Right hindlimb (tissue), 1 donor: ENCODE results near the gene OR51E2.
"Not testable (repeated sequence)": the region's sequence is repeated elsewhere in the genome, so short reads cannot be mapped to it uniquely, and the experiment has no call there.

Source experiments
- DNase-seq: peaks from one replicate; pipeline ENCODE4 v3.0.0-alpha.2; 2018

OR51E2 gene, protein sequence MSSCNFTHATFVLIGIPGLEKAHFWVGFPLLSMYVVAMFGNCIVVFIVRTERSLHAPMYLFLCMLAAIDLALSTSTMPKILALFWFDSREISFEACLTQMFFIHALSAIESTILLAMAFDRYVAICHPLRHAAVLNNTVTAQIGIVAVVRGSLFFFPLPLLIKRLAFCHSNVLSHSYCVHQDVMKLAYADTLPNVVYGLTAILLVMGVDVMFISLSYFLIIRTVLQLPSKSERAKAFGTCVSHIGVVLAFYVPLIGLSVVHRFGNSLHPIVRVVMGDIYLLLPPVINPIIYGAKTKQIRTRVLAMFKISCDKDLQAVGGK

GRCh38 chr11:4697585-4697984 is at the start of gene OR51E2:
Gene OR51E2 (minus strand): TSS chr11:4697853. CDS start chr11:4682711, 15,142 bp downstream.
- no peak for DNase-seq

GRCh38 chr11:4740735-4741134 is 43.1 kb upstream of the OR51E2 start:
- DNase-seq, result no peak

DNA sequence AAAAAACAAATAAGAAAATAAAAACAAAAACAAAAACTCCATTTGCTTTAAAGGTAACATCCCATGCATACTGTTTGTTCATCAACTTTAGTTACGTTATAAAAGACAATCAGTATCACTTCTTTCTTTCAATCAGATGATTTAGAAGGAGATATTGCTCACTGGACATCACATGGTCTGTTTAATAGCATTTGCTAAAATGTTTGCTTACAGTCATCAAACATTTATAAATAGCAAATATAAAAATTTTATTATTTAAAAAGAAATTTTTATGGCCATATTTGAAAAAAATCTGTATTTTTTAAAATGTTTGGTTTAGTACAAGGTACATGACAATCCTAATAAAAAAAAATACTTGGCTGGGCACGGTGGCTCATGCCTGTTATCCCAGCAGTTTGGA is 29.5 kb upstream of the OR51E2 start:
- DNase-seq, result no peak

- DNase-seq, result not testable (repeated sequence)
These were observed 25.2 kb upstream of the OR51E2 start for GRCh38 chr11:4722616-4723534.

DNA sequence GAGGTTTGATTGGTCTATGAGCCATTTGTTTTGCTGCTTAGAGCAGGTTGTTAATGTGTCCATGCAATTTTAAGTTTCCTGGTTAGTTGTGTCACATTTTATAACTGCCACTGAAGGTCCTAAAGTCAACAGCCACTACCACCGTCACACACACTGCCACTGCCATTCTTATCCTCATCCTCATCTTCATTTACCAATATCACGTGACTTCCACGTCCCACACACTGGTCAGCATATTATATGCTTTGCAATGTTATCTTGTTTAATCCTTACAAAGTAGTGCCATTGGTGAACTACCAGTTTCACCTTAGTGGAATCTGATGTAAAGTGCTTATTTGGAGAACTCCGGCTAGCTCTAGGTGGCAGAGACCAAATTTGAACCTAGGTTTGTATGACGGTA is 16.6 kb upstream of the OR51E2 start:
- no peak for DNase-seq

GRCh38 chr11:4713241-4713640 is 15.6 kb upstream of the OR51E2 start:
- no peak for DNase-seq

DNA sequence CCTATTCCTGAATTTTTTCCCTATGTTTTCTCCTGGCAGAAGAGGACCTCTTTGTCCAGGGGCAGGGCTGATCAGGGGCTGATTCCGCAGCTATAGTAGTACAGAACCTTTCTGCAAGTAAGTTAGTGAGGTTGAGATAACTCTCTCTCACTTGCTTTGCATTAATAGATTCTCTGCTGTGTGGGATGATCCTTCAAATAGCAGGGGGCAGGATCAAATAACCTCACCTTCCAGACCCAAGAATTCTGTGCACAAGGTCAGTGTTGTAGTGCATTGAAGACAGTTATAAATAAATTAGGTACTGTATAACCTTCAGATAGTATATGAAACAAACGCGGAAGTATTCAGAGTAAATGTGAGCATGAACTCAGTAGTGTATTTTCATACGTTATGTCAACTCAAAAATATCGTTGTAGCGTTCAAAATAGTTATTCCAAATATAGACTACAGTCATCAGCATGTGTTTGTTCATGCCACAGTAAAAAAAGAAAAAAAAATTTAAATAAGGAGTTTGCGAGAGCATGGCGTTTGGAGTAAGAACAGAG is 7.2 kb upstream of the OR51E2 start:
- DNase-seq, result no peak

DNA sequence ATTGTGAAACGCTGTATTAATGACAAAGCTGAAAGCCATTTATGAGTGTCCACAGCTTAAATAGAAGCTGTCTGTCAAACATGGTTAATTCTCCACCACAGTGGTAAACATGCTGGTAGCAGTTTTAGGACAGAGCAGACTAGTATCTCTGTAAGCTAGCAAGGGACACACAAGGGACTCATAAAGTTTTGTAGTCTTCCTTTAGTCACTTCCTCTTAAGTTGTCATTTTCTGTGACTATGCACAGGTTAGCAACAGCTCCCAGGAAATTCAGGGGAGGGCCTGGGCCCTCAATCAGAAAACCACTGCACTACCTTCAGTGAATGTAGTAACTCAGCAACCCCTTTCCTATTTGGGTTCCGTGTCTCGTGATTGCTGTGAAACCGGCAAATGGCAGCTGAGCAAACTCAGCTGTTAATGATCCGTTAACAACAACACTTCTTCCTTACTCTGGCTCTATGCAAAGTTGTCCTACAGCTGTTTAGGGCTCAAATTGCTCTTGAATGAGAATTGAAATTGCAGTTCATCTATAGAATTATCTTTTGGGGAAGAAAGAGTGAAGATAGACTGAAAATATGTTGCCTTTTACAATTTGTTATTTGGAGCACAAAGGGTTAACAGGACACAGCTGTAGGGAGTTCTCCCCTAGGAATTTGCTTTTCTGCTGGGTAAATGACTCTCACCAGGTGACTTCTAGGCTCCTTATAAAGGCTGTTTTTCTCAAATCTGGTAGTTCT is 6.6 kb upstream of the OR51E2 start, which contains the start of gene MMP26:
MMP26 (plus strand) TSS at position 731 of the 736 bp plus-strand sequence.
- DNase-seq, result peak; percentile 21

DNA sequence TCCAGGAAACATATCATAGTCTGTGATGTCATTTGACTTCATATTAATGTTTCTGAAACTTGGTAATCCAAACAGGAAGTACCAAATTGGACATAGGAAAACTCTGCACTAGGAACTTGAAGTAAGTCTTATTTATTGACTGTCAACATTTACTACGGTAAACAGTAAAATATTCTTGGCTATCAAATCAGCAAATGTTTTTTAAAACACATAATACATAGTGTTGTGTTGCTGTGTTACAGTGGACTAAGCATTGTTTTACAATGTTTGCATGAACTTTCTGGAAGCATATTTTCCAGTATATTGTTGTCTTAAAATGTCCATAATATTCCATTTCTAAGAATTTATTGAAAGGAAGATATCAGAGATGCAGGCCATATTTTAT is 2.8 kb upstream of the OR51E2 start:
- DNase-seq, result no peak

- DNase-seq, result no peak
These were observed 2.2 kb upstream of the OR51E2 start for GRCh38 chr11:4699697-4700435.

DNA sequence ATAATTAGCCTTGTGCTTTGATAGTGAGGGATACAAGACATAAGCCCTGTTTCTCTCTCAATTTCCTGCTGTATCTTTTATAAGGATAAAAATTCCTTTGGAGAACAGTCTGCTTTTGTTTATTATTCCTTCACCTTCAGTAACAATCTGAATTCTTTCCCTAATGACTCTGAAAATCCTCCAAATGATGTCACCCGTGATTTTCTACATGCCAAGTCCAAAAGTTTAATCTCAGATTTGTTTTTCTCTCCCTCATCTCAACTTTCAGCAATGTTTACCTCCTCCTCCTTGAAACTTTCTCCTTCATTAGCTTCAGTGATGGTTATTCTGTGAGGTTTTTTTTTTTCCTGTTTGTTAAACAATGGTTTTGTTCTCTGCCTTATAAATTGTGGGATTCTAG is 2.2 kb downstream of the OR51E2 start:
- DNase-seq, result no peak

- DNase-seq, result no peak
These were observed 12.9 kb downstream of the OR51E2 start for GRCh38 chr11:4684631-4685285.

- DNase-seq, result no peak
These were observed 14.8 kb downstream of the OR51E2 start for GRCh38 chr11:4682623-4683419.

- DNase-seq, result no peak
These were observed 17.3 kb downstream of the OR51E2 start for GRCh38 chr11:4680341-4680740.

DNA sequence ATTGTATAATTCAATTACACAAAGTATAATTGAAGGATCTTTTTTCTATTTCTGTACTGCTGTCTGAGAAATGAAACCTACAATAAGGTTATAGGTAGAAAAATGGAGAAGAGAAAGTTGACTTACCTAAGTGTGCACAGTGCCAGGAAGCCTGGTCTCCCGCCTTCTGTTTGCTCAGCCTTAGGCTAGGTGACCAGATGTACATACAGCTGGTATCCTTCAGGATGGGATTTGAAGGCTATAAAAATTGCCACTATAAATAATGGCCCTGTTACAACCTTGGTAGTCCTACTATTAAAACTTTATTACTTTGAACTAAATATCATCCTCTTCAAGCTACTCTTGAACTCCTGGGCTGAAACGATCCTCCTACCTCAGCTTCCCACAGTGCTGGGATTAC is 19.7 kb downstream of the OR51E2 start:
- DNase-seq, result no peak

- DNase-seq, result no peak
These were observed 23.9 kb downstream of the OR51E2 start for GRCh38 chr11:4673781-4674180.

GRCh38 chr11:4672470-4672869 is 25.2 kb downstream of the OR51E2 start:
- no peak for DNase-seq

GRCh38 chr11:4671741-4672140 is 25.9 kb downstream of the OR51E2 start:
- DNase-seq, result no peak

DNA sequence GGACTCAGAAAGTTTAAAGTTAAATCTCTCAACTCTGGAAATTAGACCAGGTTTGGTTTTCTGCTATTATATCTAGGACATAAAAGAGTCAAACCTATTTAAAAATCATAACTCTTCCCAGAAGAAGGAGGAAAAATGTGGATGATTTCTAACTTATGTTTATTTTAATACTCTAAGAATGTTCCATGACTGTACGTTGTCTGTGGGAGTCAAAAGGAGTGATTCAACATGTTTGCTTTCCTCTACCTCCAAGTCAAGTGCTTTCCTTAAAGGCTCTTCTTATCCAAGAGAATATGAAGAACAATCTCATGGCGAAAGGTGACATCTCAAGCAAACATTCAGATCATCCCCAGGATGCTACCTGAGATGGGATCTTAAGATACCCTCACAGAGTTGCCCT is 32.2 kb downstream of the OR51E2 start:
- no peak for DNase-seq

GRCh38 chr11:4664786-4665185 is 32.9 kb downstream of the OR51E2 start:
- no peak for DNase-seq

DNA sequence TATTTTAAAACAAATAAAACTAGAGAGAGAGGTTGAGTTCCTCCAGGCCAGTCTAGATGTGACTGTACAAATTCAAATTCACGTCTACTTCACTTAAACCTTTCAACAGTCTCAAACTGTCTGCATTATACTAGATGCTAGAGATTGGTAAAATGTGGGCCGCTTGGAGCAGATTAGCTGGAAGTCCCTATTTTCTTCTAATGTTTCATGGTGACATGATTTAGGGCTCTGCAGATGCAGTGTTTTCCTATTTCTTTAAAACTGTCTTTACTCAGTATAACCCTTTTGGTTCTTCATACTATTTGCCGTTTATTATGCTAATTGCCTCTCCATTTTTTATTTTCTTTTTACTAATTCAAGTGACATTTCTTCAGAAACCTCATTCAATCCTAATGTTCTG is 33.5 kb downstream of the OR51E2 start:
- DNase-seq, result no peak
